SK-N-SH treated with all-trans-retinoic acid at 6 μM for 48 hours (cell line): Measurements from ENCODE around the gene HIBCH.

Experiments
- ATAC-seq: fragments of 200-7000 bp; cut with Tn5 transposase; 3 replicates; pipeline ENCODE4 v1.9.1; 2020; ENCODE audit warnings: mild to moderate bottlenecking, moderate library complexity
- ARNTL ChIP-seq: fragments of 450-650 bp; formaldehyde crosslinking; IDR thresholded peaks from 2 replicates; pipeline ENCODE4 v1.5.0; 2020; ENCODE audit warnings: low read depth, mild to moderate bottlenecking, moderate library complexity, borderline replicate concordance
- BACH2 ChIP-seq: fragments of 250-450 bp; sonication (Bioruptor Pico); IDR thresholded peaks from 2 replicates; pipeline ENCODE4 v1.9.0; 2021; ENCODE audit warnings: mild to moderate bottlenecking, borderline replicate concordance
- CSDC2 ChIP-seq: fragments of 250-450 bp; sonication (Bioruptor Pico); IDR thresholded peaks from 2 replicates; pipeline ENCODE4 v1.5.0; 2020; ENCODE audit warnings: mild to moderate bottlenecking, moderate library complexity
- ESRRG ChIP-seq: fragments of 250-450 bp; sonication (Bioruptor Pico); IDR thresholded peaks from 2 replicates; pipeline ENCODE4 v1.6.1; 2021; ENCODE audit warnings: mild to moderate bottlenecking
- GLIS3 ChIP-seq: fragments of 250-450 bp; sonication (Bioruptor Pico); IDR thresholded peaks from 2 replicates; pipeline ENCODE4 v1.5.0; 2020; ENCODE audit warnings: mild to moderate bottlenecking, moderate library complexity
- ISL1 ChIP-seq: fragments of 250-450 bp; sonication (Bioruptor Pico); IDR thresholded peaks from 2 replicates; pipeline ENCODE4 v2.1.2; 2022; ENCODE audit warnings: mild to moderate bottlenecking, moderate library complexity
- OSR1 ChIP-seq: fragments of 250-450 bp; sonication (Bioruptor Pico); IDR thresholded peaks from 2 replicates; pipeline ENCODE4 v1.8.0; 2022; ENCODE audit warnings: moderate library complexity, mild to moderate bottlenecking, inconsistent platforms
- PPARA ChIP-seq: fragments of 250-450 bp; sonication (Bioruptor Pico); IDR thresholded peaks from 2 replicates; pipeline ENCODE4 v1.5.0; 2020; ENCODE audit warnings: mild to moderate bottlenecking, borderline replicate concordance
- RARB ChIP-seq: fragments of 250-450 bp; sonication (Bioruptor Pico); IDR thresholded peaks from 2 replicates; pipeline ENCODE4 v1.8.0; 2021; ENCODE audit warnings: mild to moderate bottlenecking, moderate library complexity
- TCF4 ChIP-seq: fragments of 250-450 bp; sonication (Bioruptor Pico); IDR thresholded peaks from 2 replicates; pipeline ENCODE4 v1.8.0; 2021; ENCODE audit warnings: mild to moderate bottlenecking, moderate library complexity, borderline replicate concordance
- TOX ChIP-seq: fragments of 250-450 bp; sonication (Bioruptor Pico); IDR thresholded peaks from 2 replicates; pipeline ENCODE4 v1.8.0; 2021; ENCODE audit warnings: mild to moderate bottlenecking, moderate library complexity, borderline replicate concordance
- ZC3H10 ChIP-seq: fragments of 250-450 bp; sonication (Bioruptor Pico); IDR thresholded peaks from 2 replicates; pipeline ENCODE4 v1.5.1; 2021; ENCODE audit warnings: mild to moderate bottlenecking, moderate library complexity
- ZFP3 ChIP-seq: fragments of 250-450 bp; sonication (Bioruptor Pico); IDR thresholded peaks from 2 replicates; pipeline ENCODE4 v1.5.0; 2020; ENCODE audit warnings: mild to moderate bottlenecking, moderate library complexity
- ZNF70 ChIP-seq: fragments of 450-650 bp; formaldehyde crosslinking; IDR thresholded peaks from 2 replicates; pipeline ENCODE4 v1.5.0; 2020; ENCODE audit warnings: mild to moderate bottlenecking, moderate library complexity
- ZNF8 ChIP-seq: fragments of 450-650 bp; formaldehyde crosslinking; IDR thresholded peaks from 2 replicates; pipeline ENCODE4 v1.5.0; 2020; ENCODE audit warnings: mild to moderate bottlenecking, moderate library complexity
- TF ChIP-seq, protein P1 (sequence below): fragments of 250-450 bp; sonication (Bioruptor Pico); IDR thresholded peaks from 2 replicates; pipeline ENCODE4 v1.8.0; 2021; ENCODE audit warnings: low read depth, mild to moderate bottlenecking, moderate library complexity, borderline replicate concordance
- TF ChIP-seq, protein P2 (sequence below): fragments of 250-450 bp; sonication (Bioruptor Pico); IDR thresholded peaks from 2 replicates; pipeline ENCODE4 v1.8.0; 2020; ENCODE audit warnings: mild to moderate bottlenecking, moderate library complexity, borderline replicate concordance
- TF ChIP-seq, protein P3 (sequence below): fragments of 250-450 bp; sonication (Bioruptor Pico); IDR thresholded peaks from 2 replicates; pipeline ENCODE4 v1.5.0; 2020; ENCODE audit warnings: mild to moderate bottlenecking, moderate library complexity

HIBCH gene

DNA sequence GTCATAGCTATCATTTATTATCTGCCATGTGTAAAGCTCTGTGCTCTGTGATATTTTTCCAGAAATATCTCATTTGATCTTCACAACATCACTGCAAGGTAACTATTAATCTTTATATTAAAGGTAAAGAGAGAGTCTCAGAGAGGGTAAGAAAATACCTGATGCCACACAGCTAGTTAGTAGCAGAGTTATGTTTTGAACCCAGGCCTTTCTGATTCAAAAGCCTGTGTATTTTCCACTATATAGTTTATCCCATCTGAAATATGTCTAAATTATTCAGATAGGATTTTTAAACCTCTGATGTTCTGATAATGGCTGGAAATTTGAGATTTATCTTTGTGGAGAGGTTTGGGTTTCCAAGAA lies 33.9 kb upstream of the HIBCH start:
- TF ChIP-seq CSDC2 (CRISPR knock-in tag) = no peak
- TF ChIP-seq, protein P1, sequence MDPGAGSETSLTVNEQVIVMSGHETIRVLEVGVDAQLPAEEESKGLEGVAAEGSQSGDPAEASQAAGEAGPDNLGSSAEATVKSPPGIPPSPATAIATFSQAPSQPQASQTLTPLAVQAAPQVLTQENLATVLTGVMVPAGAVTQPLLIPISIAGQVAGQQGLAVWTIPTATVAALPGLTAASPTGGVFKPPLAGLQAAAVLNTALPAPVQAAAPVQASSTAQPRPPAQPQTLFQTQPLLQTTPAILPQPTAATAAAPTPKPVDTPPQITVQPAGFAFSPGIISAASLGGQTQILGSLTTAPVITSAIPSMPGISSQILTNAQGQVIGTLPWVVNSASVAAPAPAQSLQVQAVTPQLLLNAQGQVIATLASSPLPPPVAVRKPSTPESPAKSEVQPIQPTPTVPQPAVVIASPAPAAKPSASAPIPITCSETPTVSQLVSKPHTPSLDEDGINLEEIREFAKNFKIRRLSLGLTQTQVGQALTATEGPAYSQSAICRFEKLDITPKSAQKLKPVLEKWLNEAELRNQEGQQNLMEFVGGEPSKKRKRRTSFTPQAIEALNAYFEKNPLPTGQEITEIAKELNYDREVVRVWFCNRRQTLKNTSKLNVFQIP = no peak
- no peak for TF ChIP-seq ZFP3 (CRISPR knock-in tag)
- TF ChIP-seq, protein P2, sequence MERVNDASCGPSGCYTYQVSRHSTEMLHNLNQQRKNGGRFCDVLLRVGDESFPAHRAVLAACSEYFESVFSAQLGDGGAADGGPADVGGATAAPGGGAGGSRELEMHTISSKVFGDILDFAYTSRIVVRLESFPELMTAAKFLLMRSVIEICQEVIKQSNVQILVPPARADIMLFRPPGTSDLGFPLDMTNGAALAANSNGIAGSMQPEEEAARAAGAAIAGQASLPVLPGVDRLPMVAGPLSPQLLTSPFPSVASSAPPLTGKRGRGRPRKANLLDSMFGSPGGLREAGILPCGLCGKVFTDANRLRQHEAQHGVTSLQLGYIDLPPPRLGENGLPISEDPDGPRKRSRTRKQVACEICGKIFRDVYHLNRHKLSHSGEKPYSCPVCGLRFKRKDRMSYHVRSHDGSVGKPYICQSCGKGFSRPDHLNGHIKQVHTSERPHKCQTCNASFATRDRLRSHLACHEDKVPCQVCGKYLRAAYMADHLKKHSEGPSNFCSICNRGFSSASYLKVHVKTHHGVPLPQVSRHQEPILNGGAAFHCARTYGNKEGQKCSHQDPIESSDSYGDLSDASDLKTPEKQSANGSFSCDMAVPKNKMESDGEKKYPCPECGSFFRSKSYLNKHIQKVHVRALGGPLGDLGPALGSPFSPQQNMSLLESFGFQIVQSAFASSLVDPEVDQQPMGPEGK (CRISPR knock-in tag) = no peak
- TF ChIP-seq PPARA (CRISPR knock-in tag) = no peak
- no peak for TF ChIP-seq TCF4 (CRISPR knock-in tag)
- no peak for TF ChIP-seq ISL1 (CRISPR knock-in tag)
- TF ChIP-seq OSR1 (CRISPR knock-in tag) = no peak
- no peak for TF ChIP-seq BACH2 (CRISPR knock-in tag)
- TF ChIP-seq TOX = no peak
- TF ChIP-seq GLIS3 (CRISPR knock-in tag) = no peak
- ATAC-seq = no peak

DNA sequence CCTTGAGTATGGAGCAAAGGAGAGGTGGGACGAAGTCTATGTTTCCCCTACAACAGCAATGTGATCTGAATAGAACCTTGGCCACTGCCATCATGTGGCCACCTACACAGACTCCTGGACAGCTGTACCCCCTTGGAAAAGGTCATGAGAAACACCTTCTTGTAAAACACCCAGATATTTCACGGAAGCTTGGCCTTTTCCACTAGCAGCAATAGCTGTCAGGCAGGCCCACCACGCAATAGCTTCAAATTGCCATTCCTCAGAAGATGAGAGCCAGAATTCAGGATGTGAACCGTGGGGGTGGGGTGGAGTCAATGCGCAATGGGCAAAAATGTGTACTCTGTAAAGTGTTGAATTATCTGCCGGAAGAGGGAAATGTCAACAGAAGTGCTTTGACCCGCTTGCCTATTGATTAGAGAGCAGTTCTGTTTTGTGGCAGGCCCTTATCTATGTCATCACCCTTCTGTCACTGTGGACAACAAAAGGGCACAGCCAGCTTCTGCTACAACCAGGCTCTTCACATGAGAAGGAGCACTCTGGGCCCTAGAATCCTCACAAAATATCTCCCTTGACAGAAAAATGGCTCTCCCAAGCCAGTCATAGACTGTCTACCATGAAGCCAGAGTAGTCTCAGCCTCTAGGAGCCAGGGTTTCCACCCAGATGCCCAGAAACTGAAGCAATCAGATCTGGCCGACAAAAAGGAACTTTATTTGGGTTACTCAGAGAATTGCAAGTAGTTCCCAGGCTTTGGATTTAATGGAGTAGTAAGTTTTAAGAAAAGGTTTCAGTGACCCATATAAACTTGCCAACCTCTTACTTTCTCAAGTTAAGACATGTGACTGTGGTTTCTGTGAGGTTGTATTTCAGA lies 33.3 kb upstream of the HIBCH start:
- ATAC-seq = no peak; the same call in 2 of the 3 replicates
- TF ChIP-seq GLIS3 (CRISPR knock-in tag) (no peak), OSR1 (CRISPR knock-in tag) (no peak), TCF4 (CRISPR knock-in tag) (0 out of 2 replicates have a peak, but pooled peaks have one; percentile 15), ZC3H10 (CRISPR knock-in tag) (no peak), ZNF70 (CRISPR knock-in tag) (no peak), PPARA (CRISPR knock-in tag) (no peak), RARB (no peak), ZNF8 (CRISPR knock-in tag) (no peak), TOX (no peak), ISL1 (CRISPR knock-in tag) (no peak), CSDC2 (CRISPR knock-in tag) (no peak)
- TF ChIP-seq, protein P2 (CRISPR knock-in tag) = no peak
- TF ChIP-seq, protein P1 = no peak
- TF ChIP-seq, protein P3, sequence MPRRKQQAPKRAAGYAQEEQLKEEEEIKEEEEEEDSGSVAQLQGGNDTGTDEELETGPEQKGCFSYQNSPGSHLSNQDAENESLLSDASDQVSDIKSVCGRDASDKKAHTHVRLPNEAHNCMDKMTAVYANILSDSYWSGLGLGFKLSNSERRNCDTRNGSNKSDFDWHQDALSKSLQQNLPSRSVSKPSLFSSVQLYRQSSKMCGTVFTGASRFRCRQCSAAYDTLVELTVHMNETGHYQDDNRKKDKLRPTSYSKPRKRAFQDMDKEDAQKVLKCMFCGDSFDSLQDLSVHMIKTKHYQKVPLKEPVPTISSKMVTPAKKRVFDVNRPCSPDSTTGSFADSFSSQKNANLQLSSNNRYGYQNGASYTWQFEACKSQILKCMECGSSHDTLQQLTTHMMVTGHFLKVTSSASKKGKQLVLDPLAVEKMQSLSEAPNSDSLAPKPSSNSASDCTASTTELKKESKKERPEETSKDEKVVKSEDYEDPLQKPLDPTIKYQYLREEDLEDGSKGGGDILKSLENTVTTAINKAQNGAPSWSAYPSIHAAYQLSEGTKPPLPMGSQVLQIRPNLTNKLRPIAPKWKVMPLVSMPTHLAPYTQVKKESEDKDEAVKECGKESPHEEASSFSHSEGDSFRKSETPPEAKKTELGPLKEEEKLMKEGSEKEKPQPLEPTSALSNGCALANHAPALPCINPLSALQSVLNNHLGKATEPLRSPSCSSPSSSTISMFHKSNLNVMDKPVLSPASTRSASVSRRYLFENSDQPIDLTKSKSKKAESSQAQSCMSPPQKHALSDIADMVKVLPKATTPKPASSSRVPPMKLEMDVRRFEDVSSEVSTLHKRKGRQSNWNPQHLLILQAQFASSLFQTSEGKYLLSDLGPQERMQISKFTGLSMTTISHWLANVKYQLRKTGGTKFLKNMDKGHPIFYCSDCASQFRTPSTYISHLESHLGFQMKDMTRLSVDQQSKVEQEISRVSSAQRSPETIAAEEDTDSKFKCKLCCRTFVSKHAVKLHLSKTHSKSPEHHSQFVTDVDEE = 0 out of 2 replicates have a peak, but pooled peaks have one; percentile 39

DNA sequence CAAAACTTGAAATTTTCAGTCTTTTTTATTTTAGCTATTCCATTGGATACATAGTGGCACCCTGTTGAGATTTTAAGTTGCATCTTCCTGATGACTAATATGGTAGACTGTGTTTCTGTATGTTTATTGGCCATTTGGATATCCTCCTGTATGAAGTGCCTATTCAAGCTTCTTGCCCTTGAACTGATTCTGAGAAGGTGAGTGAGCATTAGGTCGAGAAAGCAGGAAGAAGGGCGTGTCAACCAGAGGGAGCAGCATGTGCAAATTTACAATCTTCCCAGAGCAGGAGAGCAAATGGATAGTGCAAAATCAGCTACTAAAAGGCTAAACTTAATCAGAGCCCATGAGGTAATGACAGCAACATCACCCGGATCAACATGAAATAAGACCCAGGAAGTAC lies 32.3 kb upstream of the HIBCH start:
- TF ChIP-seq ISL1 (CRISPR knock-in tag) (no peak), ZNF70 (CRISPR knock-in tag) (no peak), CSDC2 (CRISPR knock-in tag) (no peak), ZC3H10 (CRISPR knock-in tag) (no peak), ARNTL (no peak), ESRRG (CRISPR knock-in tag) (no peak), ZNF8 (CRISPR knock-in tag) (no peak), RARB (no peak)
- TF ChIP-seq, protein P2 (CRISPR knock-in tag) = no peak
- TF ChIP-seq, protein P1 = no peak
- TF ChIP-seq, all 23 proteins: peak for 0
- ATAC-seq = no peak
